ENCODE results near the gene LAIR1.
"Not testable (repeated sequence)": the region's sequence is repeated elsewhere in the genome, so short reads cannot be mapped to it uniquely, and the experiment has no call there.

LAIR1 gene

DNA sequence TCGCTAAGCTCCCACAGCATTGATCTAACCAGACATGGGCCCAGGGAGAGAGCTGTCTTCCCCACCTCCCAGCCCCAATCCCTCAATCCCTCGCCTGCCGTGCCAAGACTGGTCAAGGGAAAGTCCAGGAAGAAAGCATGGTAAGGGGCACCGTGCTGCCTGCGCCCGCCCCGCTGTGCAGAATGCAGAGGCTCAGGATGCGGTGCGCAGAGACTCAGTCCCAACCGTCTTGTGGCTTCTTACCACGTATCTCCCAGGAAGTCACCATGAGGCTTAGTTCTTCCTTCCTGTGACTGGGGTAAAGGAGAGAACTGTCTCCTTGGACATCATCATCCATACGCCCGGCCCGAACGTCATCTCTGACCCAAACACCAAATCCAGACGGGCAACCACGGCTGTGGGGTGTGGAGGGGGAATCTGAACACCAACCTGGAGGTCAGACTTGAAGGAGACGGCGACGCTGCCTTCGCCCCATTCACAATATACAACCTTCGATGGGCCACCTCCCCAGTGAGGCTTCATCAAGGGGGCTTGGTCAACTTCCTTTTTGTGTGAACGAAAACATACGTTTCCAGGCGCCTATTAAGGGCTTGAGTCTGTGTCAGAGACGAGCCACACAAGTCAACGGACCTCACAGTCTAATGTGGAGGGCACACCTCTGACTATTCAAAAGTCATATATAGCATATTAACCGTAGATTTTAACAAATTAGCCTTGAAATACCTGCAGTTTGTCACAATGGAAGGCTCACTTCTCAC lies 10.6 kb upstream of the LAIR1 start:
- DNase-seq = not testable (repeated sequence)

DNA sequence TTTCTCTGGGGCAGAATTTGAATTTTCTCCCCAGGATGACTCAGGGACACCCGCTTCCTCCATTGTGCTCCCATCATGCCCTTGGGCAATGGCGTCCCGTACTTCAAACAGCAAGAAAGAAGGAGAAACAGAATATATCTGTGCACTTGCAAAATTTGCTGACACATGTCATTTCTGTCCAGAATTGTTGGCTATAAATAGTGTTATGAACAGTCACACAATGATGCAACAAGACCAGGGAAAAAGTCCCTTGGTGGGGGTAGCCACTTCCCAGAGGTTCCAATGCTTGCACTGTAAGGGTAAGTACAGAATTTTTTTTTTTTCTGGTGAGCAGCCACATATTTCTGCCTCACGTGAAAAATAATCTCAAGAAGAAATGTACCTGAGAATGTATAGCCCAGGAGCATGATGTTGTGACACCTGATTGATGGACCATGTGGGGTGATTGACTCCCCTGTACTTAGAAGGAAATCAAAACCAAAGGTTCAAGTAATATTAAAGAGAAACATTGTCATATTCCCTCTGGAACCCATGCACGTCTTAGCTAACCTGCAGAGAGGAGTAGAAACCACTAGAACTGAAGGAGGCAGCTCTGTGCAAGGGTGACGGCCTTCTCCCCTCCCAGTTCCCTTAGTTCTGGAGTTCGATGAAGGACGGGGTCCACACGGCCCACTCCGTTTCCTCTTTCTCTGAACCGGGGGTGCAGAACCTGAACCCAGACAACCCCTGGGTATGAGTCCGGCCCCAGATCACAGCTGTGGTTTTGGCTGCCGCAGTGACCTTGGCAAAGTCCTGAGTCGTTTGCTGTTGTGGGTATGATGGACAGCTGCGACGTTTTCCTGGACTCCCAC lies 9.3 kb upstream of the LAIR1 start:
- DNase-seq = no peak

GRCh38 chr19:54371453-54371852 lies 6.7 kb upstream of the LAIR1 start:
- DNase-seq = not testable (repeated sequence)

DNA sequence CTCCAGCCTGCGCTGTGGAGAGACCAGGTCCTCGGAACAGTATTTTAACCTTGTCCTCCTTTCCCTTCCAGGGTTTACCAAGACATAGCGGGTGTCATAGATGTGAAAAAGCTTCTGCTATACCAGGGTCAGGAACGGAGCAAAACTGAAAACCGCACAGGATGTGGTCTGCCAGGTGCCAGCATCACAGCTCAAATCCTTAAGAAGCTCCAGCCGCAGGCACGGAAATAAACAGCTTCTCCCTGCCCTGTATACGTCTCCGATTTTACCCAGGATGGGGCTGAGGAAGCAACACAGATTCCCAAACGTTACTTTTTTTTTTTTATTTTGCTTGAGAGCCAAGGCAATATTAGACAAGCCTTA lies 5.7 kb upstream of the LAIR1 start:
- peak; percentile 22 for DNase-seq

GRCh38 chr19:54369688-54370433 lies 5.1 kb upstream of the LAIR1 start:
- not testable (repeated sequence) for DNase-seq

DNA sequence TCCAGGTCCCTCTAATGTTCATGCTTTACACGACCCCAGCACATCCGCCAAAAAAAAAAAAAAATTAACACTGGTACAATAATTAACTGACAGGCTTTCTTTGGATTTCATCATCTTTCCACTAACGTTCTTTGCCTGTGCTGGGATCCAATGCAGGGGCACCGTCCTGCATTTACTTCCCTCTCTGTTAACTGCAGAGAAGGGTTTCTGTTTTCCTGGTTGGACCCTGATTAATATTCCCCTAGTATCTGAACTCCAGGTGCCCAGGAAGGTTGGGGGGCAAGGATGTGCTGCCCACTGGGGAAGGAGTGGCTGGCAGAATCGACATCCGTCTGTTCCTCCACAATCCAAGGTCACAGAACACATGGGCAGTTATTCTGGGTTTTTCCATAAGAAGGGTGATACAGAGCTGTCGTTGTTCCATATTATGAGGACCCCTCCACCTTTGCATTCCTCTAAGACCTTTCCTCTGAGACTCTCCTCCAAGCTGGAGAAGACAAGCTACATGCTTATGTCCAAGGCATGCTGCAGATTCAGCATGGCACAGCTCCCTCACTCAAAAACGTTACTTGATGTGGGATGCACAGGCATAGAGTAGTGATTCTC lies 4.5 kb upstream of the LAIR1 start:
- no peak for DNase-seq

- no peak for DNase-seq
Observed at GRCh38 chr19:54366811-54367210, 2.1 kb upstream of the LAIR1 start.

GRCh38 chr19:54365798-54366197 lies 1.1 kb upstream of the LAIR1 start:
- not testable (repeated sequence) for DNase-seq

DNA sequence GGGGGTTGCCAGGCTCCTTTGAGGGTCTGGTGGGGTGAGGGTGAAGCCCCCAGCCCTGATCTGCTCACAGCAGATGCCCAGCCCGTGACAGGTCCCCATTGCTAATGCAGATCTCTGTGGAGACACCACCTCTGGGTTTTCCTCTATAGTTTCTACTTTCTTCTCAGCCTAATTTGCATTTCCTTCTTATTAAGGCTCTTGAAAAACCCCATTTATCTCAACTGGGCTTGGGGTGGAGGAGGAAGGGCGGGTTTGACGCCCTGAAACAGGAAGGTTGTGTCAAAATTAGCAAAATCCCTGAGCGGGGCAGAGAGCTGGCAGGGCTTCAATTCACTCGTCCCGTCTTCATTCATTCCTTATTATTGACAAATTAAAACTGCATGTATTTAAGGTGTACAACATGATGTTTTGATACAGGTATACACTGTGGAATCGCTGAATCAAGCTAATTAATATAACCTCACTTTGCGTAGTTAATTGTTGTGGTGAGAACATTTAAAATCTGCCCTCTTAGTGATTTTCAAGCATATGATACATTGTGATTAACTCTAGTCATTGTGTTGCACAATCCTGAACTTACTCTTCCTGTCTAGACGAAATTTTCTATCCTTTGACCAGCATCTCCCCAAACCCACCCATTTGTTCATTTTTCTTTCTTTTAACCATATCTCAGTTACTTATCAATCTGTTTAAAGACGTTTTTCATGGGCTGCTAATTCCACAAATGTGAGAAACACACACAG lies 2.9 kb downstream of the LAIR1 start:
- DNase-seq = not testable (repeated sequence)

GRCh38 chr19:54359149-54359820 lies 5.4 kb downstream of the LAIR1 start:
- DNase-seq = not testable (repeated sequence)

GRCh38 chr19:54357381-54357780 lies 7.3 kb downstream of the LAIR1 start:
- no peak for DNase-seq

- no peak for DNase-seq
Observed at GRCh38 chr19:54356444-54357056, 8.2 kb downstream of the LAIR1 start.

- no peak for DNase-seq
Observed at GRCh38 chr19:54355675-54356074, 9.1 kb downstream of the LAIR1 start.

GRCh38 chr19:54354761-54355160 lies 10.0 kb downstream of the LAIR1 start:
- no peak for DNase-seq

- no peak for DNase-seq
Observed at GRCh38 chr19:54352546-54352945, 12.2 kb downstream of the LAIR1 start.

GRCh38 chr19:54352041-54352440 lies 12.7 kb downstream of the LAIR1 start:
- no peak for DNase-seq

- no peak for DNase-seq
Observed at GRCh38 chr19:54351474-54351873, 13.3 kb downstream of the LAIR1 start.

- no peak for DNase-seq
Observed at GRCh38 chr19:54345938-54346386, 18.8 kb downstream of the LAIR1 start.

DNA sequence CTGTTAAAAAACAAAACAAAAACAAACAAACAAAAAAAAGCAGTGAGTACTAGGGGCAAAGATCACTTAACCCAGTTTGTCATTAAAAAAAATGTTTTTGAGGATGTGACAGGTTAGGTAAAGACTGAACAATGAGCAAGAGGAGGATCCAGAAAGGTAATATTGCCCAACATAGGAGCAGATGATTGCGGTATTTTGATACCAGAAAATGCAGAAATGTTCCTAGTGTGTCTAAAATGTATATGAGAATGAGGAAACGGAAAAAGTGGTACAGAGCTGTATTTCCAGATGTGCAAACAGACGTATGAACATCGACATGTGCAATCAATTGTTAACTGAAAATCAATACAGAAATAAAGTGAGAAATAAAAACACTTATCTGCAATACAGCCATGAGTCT lies 20.9 kb downstream of the LAIR1 start:
- DNase-seq = no peak

DNA sequence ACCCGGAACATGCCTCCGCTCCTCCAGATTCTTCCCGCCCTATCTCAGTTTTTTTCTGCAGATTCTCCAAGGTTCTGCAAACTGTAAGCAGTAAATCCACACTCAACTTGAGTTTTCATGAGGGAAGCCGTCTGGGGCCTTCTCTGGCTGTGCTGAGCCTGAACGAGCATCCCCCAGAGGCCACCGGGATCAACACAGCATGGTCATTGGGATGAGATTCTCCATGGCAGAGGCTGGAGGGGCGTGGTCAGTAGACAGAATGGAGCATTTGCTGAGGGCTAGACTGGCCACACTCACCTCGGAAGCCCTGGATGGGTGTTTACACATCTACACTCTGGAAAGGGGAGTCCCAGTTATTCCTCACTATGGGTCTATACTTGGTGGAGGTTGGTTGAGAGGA lies 23.4 kb downstream of the LAIR1 start:
- DNase-seq = no peak

Data from NK-92 treated with Interleukin-12 subunit alpha and Interleukin-12 subunit beta, amount 100 ng/mL, for 24 hours (cell line).